Measurements from ENCODE around the gene GNPDA2. TPM values are rescaled to one million over a fixed set of nuclear protein-coding genes. Genes with fewer than 3 reads are reported as not detected.

Gene GNPDA2
- total and polyA plus RNA-seq, 2 of the 8 experiments (the other 6 are each of a cell fraction or from before 2014, with no cell fraction given), result 3.0 to 4.8 TPM

DNA sequence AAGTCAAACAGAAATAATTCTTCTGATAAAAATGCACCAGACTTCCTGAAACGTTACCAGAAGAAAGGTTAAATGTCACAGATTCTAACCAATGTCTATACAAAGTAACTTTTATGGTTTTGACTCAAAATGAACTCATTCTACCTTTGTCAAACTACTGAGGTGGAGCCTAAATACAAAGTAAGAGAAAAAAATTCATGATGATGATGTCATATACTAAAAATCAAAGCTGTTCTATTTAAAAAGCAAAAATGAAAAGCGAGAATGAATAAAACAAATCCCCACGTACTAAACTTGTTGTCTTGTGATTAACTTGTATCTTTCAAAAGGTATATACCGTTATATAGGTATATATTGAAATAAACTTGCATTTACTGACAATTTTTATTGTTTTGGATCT, 21.7 kb downstream of the GNPDA2 start:
- H3K4ac ChIP-seq (replicated peaks; ENCODE audit: insufficient read length, low read depth, low read length), result no peak overlapping the region
- H2BK120ac ChIP-seq (replicated peaks; ENCODE audit: low read depth, low read length), result no peak overlapping the region
- H3K9ac ChIP-seq (replicated peaks in 1 of 4; ENCODE audit: extremely low read depth in 1 of 4, low read depth in 3 of 4, low read length in 3 of 4), result no peak overlapping the region
- H3K4me1 ChIP-seq (replicated peaks in 1 of 4; ENCODE audit: control insufficient read depth in 3 of 4, insufficient read depth in 4 of 4, low read length in 3 of 4), result peaks cover 0 to 3% (median 0%) of the 10 kb centered on the region in 4 experiments; a peak in 1 of 7 replicates
- H3K4me3 ChIP-seq (ENCODE audit: extremely low read depth in 1 of 4, insufficient read depth in 2 of 4, low read depth in 3 of 4, low read length in 4 of 4), result no peak overlapping the region
- no peaks in the 10 kb centered on the region for H3K27me3 ChIP-seq (replicated peaks in 1 of 4; ENCODE audit: control insufficient read depth in 3 of 4, extremely low read depth in 1 of 4, insufficient read depth in 3 of 4, low read length in 3 of 4)
- ChIA-PET CTCF (ENCODE audit: partially characterized antibody) (no interaction called here), POLR2A (ENCODE audit: partially characterized antibody) (no interaction called here)
- TF ChIP-seq TAF1 (IDR thresholded peaks at IDR 0.05; ENCODE audit: low read depth, low read length) (no peak), FOSL1 (IDR thresholded peaks at IDR 0.05; ENCODE audit: insufficient read depth, low read depth, low read length) (no peak), HDAC2 (IDR thresholded peaks at IDR 0.05; ENCODE audit: borderline replicate concordance in 1 of 2, low read depth in 2 of 2, low read length in 2 of 2) (no peak)
- H2BK15ac ChIP-seq (ENCODE audit: low read length), result no peak overlapping the region
- no peak overlapping the region for H2AK5ac ChIP-seq (ENCODE audit: low read depth, low read length)
- H4K91ac ChIP-seq (replicated peaks; ENCODE audit: insufficient read length, low read length), result no peak overlapping the region
- no peak overlapping the region for H3K4me2 ChIP-seq (ENCODE audit: insufficient read depth in 1 of 2, low read depth in 2 of 2, low read length in 2 of 2)
- peaks cover 0 to 1% of the 10 kb centered on the region in 2 experiments for H4K20me1 ChIP-seq (replicated peaks in 1 of 2; ENCODE audit: control insufficient read depth in 1 of 2, insufficient read depth in 2 of 2, low read length in 2 of 2)
- H2BK12ac ChIP-seq (ENCODE audit: low read depth, low read length), result no peak overlapping the region
- H4K5ac ChIP-seq (ENCODE audit: insufficient read length, low read depth, low read length), result no peak overlapping the region
- H3K79me1 ChIP-seq (ENCODE audit: low read depth, low read length), result no peaks in the 10 kb centered on the region
- FAIRE-seq (no peak), DNase-seq (ENCODE audit: low read depth in 1 of 2, low spot score in 2 of 2) (no peak)
- H2BK5ac ChIP-seq (ENCODE audit: low read depth, low read length), result no peak overlapping the region
- no peaks in the 10 kb centered on the region for H3K79me2 ChIP-seq (ENCODE audit: control insufficient read depth in 1 of 2, insufficient read depth in 2 of 2, low read length in 2 of 2)
- no peak overlapping the region for H4K8ac ChIP-seq (ENCODE audit: extremely low read depth, insufficient read depth, low read length)
- H2BK20ac ChIP-seq (ENCODE audit: low read length), result no peak overlapping the region
- no peaks in the 10 kb centered on the region for H3K23me2 ChIP-seq (ENCODE audit: low read depth, low read length)
- no peak overlapping the region for H2AFZ ChIP-seq (ENCODE audit: low read length)
- H3K9me3 ChIP-seq (ENCODE audit: insufficient read depth in 2 of 2, low read depth in 1 of 2, low read length in 1 of 2), result no peaks in the 10 kb centered on the region
- 86% methylated on average over 4 of the region's 4 CpGs; no CpG with 5 or more reads in 1 of the 2 experiments for WGBS, 2 experiments (ENCODE audit: extremely low coverage in 1 of 2, insufficient coverage in 1 of 2, insufficient read length in 1 of 2, insufficient replicate concordance in 2 of 2, low coverage in 1 of 2, low lambda C conversion rate in 2 of 2, missing lambda C conversion rate in 1 of 2)
- H3K56ac ChIP-seq (replicated peaks; ENCODE audit: insufficient read length, low read depth, low read length), result no peak overlapping the region
- no peak overlapping the region for H3K18ac ChIP-seq (ENCODE audit: extremely low read depth, low read length)
- H3K14ac ChIP-seq (ENCODE audit: insufficient read length), result no peak overlapping the region
- no peak overlapping the region for H3K27ac ChIP-seq (ENCODE audit: low read depth, low read length)
- no peak overlapping the region for H3K23ac ChIP-seq (ENCODE audit: insufficient read length)
- H3K36me3 ChIP-seq (ENCODE audit: control insufficient read depth in 2 of 4, insufficient read depth in 4 of 4, low read length in 3 of 4), result peaks cover 0 to 39% (median 7%) of the 10 kb centered on the region in 4 experiments; a peak in 6 of 8 replicates
